IMR-90 (cell line): ENCODE data around the gene CCPG1.

Experiments
- CTCF ChIP-seq: conservative IDR thresholded peaks from 2 replicates; pipeline ENCODE4 v1.5.1; 2012; ENCODE audit warnings: mild to moderate bottlenecking, low read depth, low read length, improper control_type of control experiment
- FOS ChIP-seq: fragments of 150-350 bp; IDR thresholded peaks from 2 replicates; pipeline ENCODE4 v1.6.1; 2016; ENCODE audit warnings: low read depth, low read length
- POLR2A ChIP-seq: IDR thresholded peaks from 2 replicates; pipeline ENCODE4 v1.6.1; 2012; ENCODE audit warnings: mild to moderate bottlenecking, low read depth, low read length
- RCOR1 ChIP-seq: IDR thresholded peaks from 2 replicates; pipeline ENCODE4 v1.6.1; 2012; ENCODE audit warnings: mild to moderate bottlenecking, low read length, improper control_type of control experiment; ENCODE audit not compliant: insufficient replicate concordance

GRCh38 chr15:55381595-55381994 is 26.6 kb downstream of the CCPG1 start:
- TF ChIP-seq FOS: no peak
- TF ChIP-seq CTCF: no peak
- TF ChIP-seq POLR2A: no peak
- no peak for TF ChIP-seq RCOR1
